PC-3 (cell line): Measurements from ENCODE around the gene MTHFD1L. TPM values are rescaled to one million over a fixed set of nuclear protein-coding genes. Genes with fewer than 3 reads are reported as not detected.

ENCODE experiments used
- ATAC-seq: fragments of 200-7000 bp; cut with Tn5 transposase; 2 replicates; pipeline ENCODE4 v1.9.1; 2020; ENCODE audit warnings: mild to moderate bottlenecking, moderate library complexity
- BruUV-seq: library from RNA; stranded (reverse); fragments of 400-500 nt; replicated peaks from 2 replicates; lab custom pipeline; 2021; lab: Mats Ljungman, UMichigan
- CTCF ChIA-PET: fragments of 300-600 bp; sonication (Branson Sonifier 250); formaldehyde crosslinking; loops from one replicate; lab custom pipeline; 2022; ENCODE audit warnings: antibody characterized with exemption; lab: Charles Lee
- POLR2A ChIA-PET: fragments of 300-600 bp; sonication (Branson Sonifier 250); formaldehyde crosslinking; loops from one replicate; lab custom pipeline; 2022; ENCODE audit warnings: antibody characterized with exemption; ENCODE audit not compliant: unreplicated experiment; lab: Charles Lee
- DNase-seq: peaks from one replicate; pipeline ENCODE4 v3.0.0-alpha.2; 2015
- H2AFZ ChIP-seq: fragments of 300-600 bp; sonication (generic); 2 replicates; pipeline ENCODE4 v1.6.0; 2016; ENCODE audit warnings: antibody characterized with exemption, low read length
- H3F3A ChIP-seq: fragments of 300-600 bp; sonication (generic); one replicate; pipeline ENCODE4 v1.6.0; 2017; ENCODE audit warnings: antibody characterized with exemption, low read length, control low read depth, mild to moderate bottlenecking; ENCODE audit not compliant: unreplicated experiment
- H3K27ac ChIP-seq: fragments of 300-600 bp; sonication (generic); 2 replicates; pipeline ENCODE4 v1.5.1; 2016; ENCODE audit warnings: mild to moderate bottlenecking, low read length
- H3K27me3 ChIP-seq: fragments of 300-600 bp; sonication (generic); 2 replicates; pipeline ENCODE4 v1.6.1; 2016; ENCODE audit warnings: low read length, mixed read lengths
- H3K36me3 ChIP-seq: fragments of 300-600 bp; sonication (generic); 2 replicates; pipeline ENCODE4 v1.6.1; 2016; ENCODE audit warnings: low read depth, mixed run types, low read length, mixed read lengths
- H3K4me1 ChIP-seq: fragments of 300-600 bp; sonication (generic); 2 replicates; pipeline ENCODE4 v1.5.1; 2016; ENCODE audit warnings: low read length; ENCODE audit not compliant: insufficient read depth
- H3K4me2 ChIP-seq: fragments of 300-600 bp; sonication (generic); 2 replicates; pipeline ENCODE4 v1.6.0; 2016; ENCODE audit warnings: low read length
- H3K4me3 ChIP-seq: fragments of 300-600 bp; sonication (generic); 2 replicates; pipeline ENCODE4 v1.5.1; 2016; ENCODE audit warnings: mild to moderate bottlenecking, low read length, mixed read lengths
- H3K79me2 ChIP-seq: fragments of 300-600 bp; sonication (generic); 2 replicates; pipeline ENCODE4 v1.6.1; 2017; ENCODE audit warnings: low read length, mixed read lengths
- H3K9ac ChIP-seq: fragments of 300-600 bp; sonication (generic); 2 replicates; pipeline ENCODE4 v1.6.0; 2016; ENCODE audit warnings: mild to moderate bottlenecking, low read length
- H3K9me2 ChIP-seq: fragments of 300-600 bp; sonication (generic); replicated peaks from 2 replicates; pipeline ENCODE4 v1.6.1; 2016; ENCODE audit warnings: mixed run types, low read length, mixed read lengths
- H3K9me3 ChIP-seq: fragments of 300-600 bp; sonication (generic); 2 replicates; pipeline ENCODE4 v1.6.1; 2016; ENCODE audit warnings: low read length, mixed read lengths
- H4K20me1 ChIP-seq: fragments of 300-600 bp; sonication (generic); 2 replicates; pipeline ENCODE4 v1.6.1; 2016; ENCODE audit warnings: low read length, mixed read lengths
- EZH2 ChIP-seq: fragments of 300-600 bp; sonication (generic); IDR thresholded peaks from one replicate; pipeline ENCODE4 v1.6.1; 2017; ENCODE audit warnings: antibody characterized with exemption, mild to moderate bottlenecking, low read length; ENCODE audit not compliant: unreplicated experiment
- EZH2phosphoT487 ChIP-seq: fragments of 300-600 bp; sonication (generic); IDR thresholded peaks from 2 replicates; pipeline ENCODE4 v1.6.1; 2018; ENCODE audit warnings: mild to moderate bottlenecking, antibody characterized with exemption, low read length, borderline replicate concordance
- intact Hi-C: fragments of 100-400 bp; cut with micrococcal nuclease; formaldehyde crosslinking; loops from 2 replicates; pipeline ENCODE4 v1.9.0; 2023
- total RNA-seq: library from RNA; depleted of rRNA; stranded (reverse); fragments of >200 nt; gene quantifications from 2 replicates; pipeline ENCODE4 v1.2.3, GENCODE V29; 2014
- TF ChIP-seq, protein P1 (sequence below): fragments of 300-600 bp; sonication (generic); conservative IDR thresholded peaks from 2 replicates; pipeline ENCODE4 v1.5.1; 2017; ENCODE audit warnings: antibody characterized with exemption, low read depth, mild to moderate bottlenecking, low read length

Gene MTHFD1L
- total RNA-seq, 1 experiment from 2014 or later = 11.9 TPM

DNA sequence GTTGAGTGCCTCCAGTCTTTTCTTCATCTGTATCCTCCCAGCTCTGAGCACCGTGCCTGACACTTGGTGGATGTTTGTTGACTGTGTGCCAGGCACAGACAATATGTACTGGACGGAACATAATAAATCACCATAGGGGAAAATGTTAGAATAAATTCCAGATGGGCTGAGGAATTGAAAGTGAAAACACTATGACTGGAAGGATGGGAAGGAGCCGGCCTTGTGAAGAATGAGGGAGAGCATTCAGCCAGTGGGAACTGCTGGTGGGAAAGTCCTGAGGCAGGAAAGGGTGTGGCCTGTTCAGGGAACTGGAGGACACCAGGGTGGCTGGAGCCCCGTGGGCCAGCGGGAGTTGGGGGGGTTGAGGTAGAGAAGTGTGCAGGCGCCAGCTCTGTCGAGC, 75.4 kb downstream of the MTHFD1L start:
- Histone ChIP-seq H3K36me3 (no peaks in the 10 kb centered on the region; the same call in none of the 2 replicates), H2AFZ (no peak overlapping the region), H3K9me2 (no peaks in the 10 kb centered on the region), H4K20me1 (no peaks in the 10 kb centered on the region), H3K4me3 (no peak overlapping the region), H3F3A (no peaks in the 10 kb centered on the region), H3K27ac (no peak overlapping the region), H3K9me3 (no peaks in the 10 kb centered on the region), H3K27me3 (no peaks in the 10 kb centered on the region), H3K4me1 (no peaks in the 10 kb centered on the region), H3K79me2 (no peaks in the 10 kb centered on the region), H3K4me2 (no peak overlapping the region), H3K9ac (no peak overlapping the region)
- TF ChIP-seq EZH2phosphoT487 (no peak), EZH2 (no peak)
- TF ChIP-seq, protein P1, sequence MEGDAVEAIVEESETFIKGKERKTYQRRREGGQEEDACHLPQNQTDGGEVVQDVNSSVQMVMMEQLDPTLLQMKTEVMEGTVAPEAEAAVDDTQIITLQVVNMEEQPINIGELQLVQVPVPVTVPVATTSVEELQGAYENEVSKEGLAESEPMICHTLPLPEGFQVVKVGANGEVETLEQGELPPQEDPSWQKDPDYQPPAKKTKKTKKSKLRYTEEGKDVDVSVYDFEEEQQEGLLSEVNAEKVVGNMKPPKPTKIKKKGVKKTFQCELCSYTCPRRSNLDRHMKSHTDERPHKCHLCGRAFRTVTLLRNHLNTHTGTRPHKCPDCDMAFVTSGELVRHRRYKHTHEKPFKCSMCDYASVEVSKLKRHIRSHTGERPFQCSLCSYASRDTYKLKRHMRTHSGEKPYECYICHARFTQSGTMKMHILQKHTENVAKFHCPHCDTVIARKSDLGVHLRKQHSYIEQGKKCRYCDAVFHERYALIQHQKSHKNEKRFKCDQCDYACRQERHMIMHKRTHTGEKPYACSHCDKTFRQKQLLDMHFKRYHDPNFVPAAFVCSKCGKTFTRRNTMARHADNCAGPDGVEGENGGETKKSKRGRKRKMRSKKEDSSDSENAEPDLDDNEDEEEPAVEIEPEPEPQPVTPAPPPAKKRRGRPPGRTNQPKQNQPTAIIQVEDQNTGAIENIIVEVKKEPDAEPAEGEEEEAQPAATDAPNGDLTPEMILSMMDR = no peak
- ChIA-PET CTCF (no interaction called here), POLR2A (no interaction called here)
- ATAC-seq = no peak
- intact Hi-C loops = no loop called here
- no peak for DNase-seq
- BruUV-seq = no TSS peak

DNA sequence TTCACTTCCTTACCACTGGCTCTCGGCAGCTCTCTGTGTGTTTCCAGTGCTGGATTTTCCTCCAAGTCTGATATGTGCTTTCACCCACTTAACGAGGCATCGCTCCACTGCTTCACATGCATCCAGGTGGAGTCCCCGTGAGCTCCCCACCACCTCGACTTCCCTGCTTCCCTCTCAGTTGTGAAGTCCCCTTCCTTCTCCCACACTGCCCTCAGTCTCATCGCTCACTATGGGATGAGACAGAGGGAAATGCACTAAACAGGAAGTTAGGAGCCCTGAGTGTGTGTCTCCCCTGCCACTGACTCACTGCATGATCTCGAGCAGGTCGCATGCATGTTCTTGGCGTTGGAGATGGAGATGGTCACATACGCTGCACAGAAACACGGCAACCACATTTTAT, 84.0 kb downstream of the MTHFD1L start:
- POLR2A ChIA-PET = no interaction called here
- intact Hi-C loops = no loop called here
- Histone ChIP-seq H3K4me1 (no peaks in the 10 kb centered on the region), H3F3A (no peaks in the 10 kb centered on the region), H3K9me3 (no peaks in the 10 kb centered on the region), H3K9me2 (no peaks in the 10 kb centered on the region), H3K79me2 (no peaks in the 10 kb centered on the region), H2AFZ (no peak overlapping the region), H4K20me1 (no peaks in the 10 kb centered on the region), H3K27ac (no peak overlapping the region), H3K4me2 (no peak overlapping the region), H3K4me3 (no peak overlapping the region), H3K36me3 (peaks cover 2% of the 10 kb centered on the region; the same call in 1 of the 2 replicates), H3K9ac (no peak overlapping the region), H3K27me3 (no peaks in the 10 kb centered on the region)
- no TSS peak for BruUV-seq
- ATAC-seq = no peak
- TF ChIP-seq, protein P1 = no peak
- no peak for DNase-seq
- CTCF ChIA-PET = no interaction called here

DNA sequence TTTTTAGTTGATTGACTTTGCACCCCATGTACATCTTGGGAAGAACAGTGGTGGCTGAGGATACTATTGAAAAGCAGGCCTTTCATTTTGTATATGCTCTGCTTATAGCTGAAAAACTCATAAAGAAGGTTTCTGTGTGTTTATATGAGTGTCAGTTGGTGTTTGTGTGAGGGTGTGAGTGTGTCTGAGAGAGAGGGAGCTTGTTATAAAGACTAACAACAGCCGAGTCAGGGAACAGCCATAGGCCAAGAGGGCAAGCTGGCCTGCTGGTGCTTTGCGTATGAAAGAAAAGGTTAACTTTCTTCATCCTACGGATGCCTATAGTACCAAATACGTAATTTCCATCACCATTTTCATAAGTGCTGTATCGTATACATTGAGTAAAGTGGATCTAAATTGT, 88.3 kb downstream of the MTHFD1L start:
- DNase-seq = no peak
- Histone ChIP-seq H3K27ac (no peak overlapping the region), H3K9me3 (no peaks in the 10 kb centered on the region), H3K9ac (no peak overlapping the region), H3K4me2 (no peak overlapping the region), H3F3A (no peaks in the 10 kb centered on the region), H2AFZ (no peak overlapping the region), H4K20me1 (no peaks in the 10 kb centered on the region), H3K4me3 (no peak overlapping the region), H3K27me3 (no peaks in the 10 kb centered on the region), H3K36me3 (peaks cover 12% of the 10 kb centered on the region; the same call in 1 of the 2 replicates), H3K9me2 (no peaks in the 10 kb centered on the region), H3K79me2 (no peaks in the 10 kb centered on the region), H3K4me1 (no peaks in the 10 kb centered on the region)
- CTCF ChIA-PET = no interaction called here
- TF ChIP-seq EZH2phosphoT487 = no peak
- TF ChIP-seq, protein P1 = no peak
- no peak for TF ChIP-seq EZH2
- no TSS peak for BruUV-seq
- intact Hi-C loops = no loop called here
- POLR2A ChIA-PET = no interaction called here
- ATAC-seq = no peak
